Mammary epithelial cell (primary cell): Measurements from ENCODE around the gene YARS1.

Experiments used
- EZH2 ChIP-seq: IDR thresholded peaks from 2 replicates; pipeline ENCODE4 v1.6.1; 2012; ENCODE audit warnings: low read length, inconsistent platforms, borderline replicate concordance
- TF ChIP-seq, protein P1 (sequence below), 2 donors: IDR thresholded peaks in 1 of 2; conservative IDR thresholded peaks in 1 of 2; 2 replicates each; pipeline ENCODE4 v1.5.1; 2011 to 2012; ENCODE audit warnings: inconsistent platforms in 2 of 2, low read length in 2 of 2, mild to moderate bottlenecking in 2 of 2, control low read depth in 1 of 2, low read depth in 1 of 2; ENCODE audit not compliant: insufficient read depth in 1 of 2; ENCODE audit errors: extremely low read depth in 1 of 2

- no peak for TF ChIP-seq EZH2
- TF ChIP-seq, protein P1, sequence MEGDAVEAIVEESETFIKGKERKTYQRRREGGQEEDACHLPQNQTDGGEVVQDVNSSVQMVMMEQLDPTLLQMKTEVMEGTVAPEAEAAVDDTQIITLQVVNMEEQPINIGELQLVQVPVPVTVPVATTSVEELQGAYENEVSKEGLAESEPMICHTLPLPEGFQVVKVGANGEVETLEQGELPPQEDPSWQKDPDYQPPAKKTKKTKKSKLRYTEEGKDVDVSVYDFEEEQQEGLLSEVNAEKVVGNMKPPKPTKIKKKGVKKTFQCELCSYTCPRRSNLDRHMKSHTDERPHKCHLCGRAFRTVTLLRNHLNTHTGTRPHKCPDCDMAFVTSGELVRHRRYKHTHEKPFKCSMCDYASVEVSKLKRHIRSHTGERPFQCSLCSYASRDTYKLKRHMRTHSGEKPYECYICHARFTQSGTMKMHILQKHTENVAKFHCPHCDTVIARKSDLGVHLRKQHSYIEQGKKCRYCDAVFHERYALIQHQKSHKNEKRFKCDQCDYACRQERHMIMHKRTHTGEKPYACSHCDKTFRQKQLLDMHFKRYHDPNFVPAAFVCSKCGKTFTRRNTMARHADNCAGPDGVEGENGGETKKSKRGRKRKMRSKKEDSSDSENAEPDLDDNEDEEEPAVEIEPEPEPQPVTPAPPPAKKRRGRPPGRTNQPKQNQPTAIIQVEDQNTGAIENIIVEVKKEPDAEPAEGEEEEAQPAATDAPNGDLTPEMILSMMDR (conservative IDR thresholded peaks at IDR 0.05 in 1 of 2, IDR thresholded peaks at IDR 0.05 in 1 of 2; ENCODE audit: extremely low read depth in 1 of 2, insufficient read depth in 1 of 2, low read depth in 1 of 2, low read length in 2 of 2), result no peak
These were observed 89.3 kb downstream of the YARS1 start for GRCh38 chr1:32727876-32728275.
